Measurements from ENCODE around the gene NCKAP5. TPM values are rescaled to one million over a fixed set of nuclear protein-coding genes. Genes with fewer than 3 reads are reported as not detected.

NCKAP5 gene
- total and polyA plus RNA-seq, 9 of the 15 experiments (the other 6 are each of a cell fraction or from before 2014, with no cell fraction given) = not detected

- TF ChIP-seq ZNF175 (CRISPR knock-in tag; IDR thresholded peaks at IDR 0.05; ENCODE audit: low read depth) = no peak
- no peak for TF ChIP-seq HNRNPLL (IDR thresholded peaks at IDR 0.05; ENCODE audit: low read depth, low read length, poor library complexity, severe bottlenecking)
- TF ChIP-seq NFRKB (IDR thresholded peaks at IDR 0.05; ENCODE audit: low read depth) = no peak
Observed at GRCh38 chr2:133607679-133608078, 39.4 kb upstream of the NCKAP5 start (continued).

GRCh38 chr2:133606616-133607015, 38.4 kb upstream of the NCKAP5 start:
- no peak for ATAC-seq
- BruUV-seq (replicated peaks) = no TSS peak
- CTCF ChIA-PET (ENCODE audit: low intra/inter-chr PET ratio) = no interaction called here
- no peak for TF ChIP-seq UBTF (IDR thresholded peaks at IDR 0.05; ENCODE audit: borderline replicate concordance in 1 of 2, low read depth in 2 of 2, low read length in 2 of 2)
- TF ChIP-seq MAFF (IDR thresholded peaks at IDR 0.05; ENCODE audit: low read length) = no peak
- no peak for TF ChIP-seq ZNF655 (CRISPR knock-in tag; IDR thresholded peaks at IDR 0.05)
- no peak for TF ChIP-seq MCM2 (IDR thresholded peaks at IDR 0.05; ENCODE audit: low read depth)
- no peak for TF ChIP-seq GATAD2A (IDR thresholded peaks at IDR 0.05)
- no peak for TF ChIP-seq AFF4 (CRISPR knock-in tag; IDR thresholded peaks at IDR 0.05)
- TF ChIP-seq NFYB (IDR thresholded peaks at IDR 0.05; ENCODE audit: extremely low read depth, insufficient read length) = no peak
- no peak for TF ChIP-seq ZNF239 (CRISPR knock-in tag; IDR thresholded peaks at IDR 0.05)
- no peak for TF ChIP-seq U2AF2 (optimal IDR thresholded peaks at IDR 0.05; ENCODE audit: low read depth, low read length)
- no peak for TF ChIP-seq FOXO4 (CRISPR knock-in tag; IDR thresholded peaks at IDR 0.05)
- TF ChIP-seq ELF1 (tag; IDR thresholded peaks at IDR 0.05) = no peak

More at GRCh38 chr2:133606616-133607015, 38.4 kb upstream of the NCKAP5 start:
- Histone ChIP-seq H4K20me1 (replicated peaks; ENCODE audit: control insufficient read depth, insufficient read depth, low read length) (no peaks in the 10 kb centered on the region), H3K4me3 (no peak overlapping the region), H3K79me2 (ENCODE audit: control insufficient read depth, insufficient read depth, low read length) (no peaks in the 10 kb centered on the region), H3K36me3 (ENCODE audit: control insufficient read depth, insufficient read depth, low read length) (no peaks in the 10 kb centered on the region), H3K9me1 (ENCODE audit: control insufficient read depth, insufficient read depth, low read length) (no peaks in the 10 kb centered on the region), H3K27ac (ENCODE audit: extremely low read depth, low read depth, low read length) (no peak overlapping the region), H3K9ac (ENCODE audit: insufficient read depth in 1 of 2, low read depth in 2 of 2, low read length in 2 of 2) (no peak overlapping the region), H3K4me1 (replicated peaks in 1 of 2; ENCODE audit: control insufficient read depth in 2 of 2, insufficient read depth in 2 of 2, low read length in 2 of 2) (no peaks in the 10 kb centered on the region), H3K27me3 (ENCODE audit: control insufficient read depth in 2 of 2, insufficient read depth in 2 of 2, low read length in 2 of 2) (no peaks in the 10 kb centered on the region), H3K9me3 (replicated peaks; ENCODE audit: control insufficient read depth, insufficient read depth, low read depth, low read length) (no peaks in the 10 kb centered on the region), H3K4me2 (ENCODE audit: insufficient read depth, low read length) (no peak overlapping the region), H2AFZ (ENCODE audit: low read depth, low read length) (no peak overlapping the region)
- DNase-seq (ENCODE audit: extremely low read depth in 1 of 4, low spot score in 3 of 4) = no peak
- no peak for FAIRE-seq
- in situ Hi-C loops (cut with MboI) = no loop called here
- intact Hi-C loops (cut with micrococcal nuclease) = no loop called here
- POLR2A ChIA-PET = no interaction called here
- 0% methylated on average over 1 of the region's 1 CpG for WGBS (ENCODE audit: insufficient coverage, low coverage, missing lambda C conversion rate)

All from K562 (cell line).